ENCODE results near the gene ABLIM2.

Gene ABLIM2

DNA sequence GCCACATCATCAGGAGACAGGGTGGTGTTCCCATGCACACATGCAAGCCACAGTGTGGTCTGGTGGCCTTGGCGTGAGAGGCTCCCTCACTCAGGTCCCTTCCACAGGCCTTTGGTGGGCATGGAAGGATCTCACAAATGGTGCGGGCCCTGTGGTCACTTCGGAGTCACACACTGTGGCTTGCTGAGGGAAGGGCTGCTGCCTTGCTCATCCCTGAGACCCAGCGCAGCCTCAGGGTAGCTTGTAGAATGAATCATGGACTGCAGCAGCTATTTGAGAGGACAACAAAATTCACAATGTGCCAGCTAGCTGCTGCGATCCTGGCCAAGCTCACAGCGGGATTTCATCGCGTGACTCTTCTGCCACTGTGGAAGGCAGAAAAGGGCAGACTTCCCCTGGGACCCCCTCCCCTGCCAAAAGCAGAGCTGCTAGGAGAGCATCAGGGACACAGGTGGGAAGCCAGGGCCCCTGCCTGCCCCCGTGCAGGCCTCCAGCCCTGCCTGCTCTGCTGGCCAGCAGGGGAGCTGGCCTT lies 106.4 kb downstream of the ABLIM2 start:
- H3K4me3 ChIP-seq (ENCODE audit: low read depth, low read length): no peak overlapping the region
- TF ChIP-seq, protein P1, sequence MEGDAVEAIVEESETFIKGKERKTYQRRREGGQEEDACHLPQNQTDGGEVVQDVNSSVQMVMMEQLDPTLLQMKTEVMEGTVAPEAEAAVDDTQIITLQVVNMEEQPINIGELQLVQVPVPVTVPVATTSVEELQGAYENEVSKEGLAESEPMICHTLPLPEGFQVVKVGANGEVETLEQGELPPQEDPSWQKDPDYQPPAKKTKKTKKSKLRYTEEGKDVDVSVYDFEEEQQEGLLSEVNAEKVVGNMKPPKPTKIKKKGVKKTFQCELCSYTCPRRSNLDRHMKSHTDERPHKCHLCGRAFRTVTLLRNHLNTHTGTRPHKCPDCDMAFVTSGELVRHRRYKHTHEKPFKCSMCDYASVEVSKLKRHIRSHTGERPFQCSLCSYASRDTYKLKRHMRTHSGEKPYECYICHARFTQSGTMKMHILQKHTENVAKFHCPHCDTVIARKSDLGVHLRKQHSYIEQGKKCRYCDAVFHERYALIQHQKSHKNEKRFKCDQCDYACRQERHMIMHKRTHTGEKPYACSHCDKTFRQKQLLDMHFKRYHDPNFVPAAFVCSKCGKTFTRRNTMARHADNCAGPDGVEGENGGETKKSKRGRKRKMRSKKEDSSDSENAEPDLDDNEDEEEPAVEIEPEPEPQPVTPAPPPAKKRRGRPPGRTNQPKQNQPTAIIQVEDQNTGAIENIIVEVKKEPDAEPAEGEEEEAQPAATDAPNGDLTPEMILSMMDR (IDR thresholded peaks at IDR 0.05; ENCODE audit: low read depth, low read length): no peak

DNA sequence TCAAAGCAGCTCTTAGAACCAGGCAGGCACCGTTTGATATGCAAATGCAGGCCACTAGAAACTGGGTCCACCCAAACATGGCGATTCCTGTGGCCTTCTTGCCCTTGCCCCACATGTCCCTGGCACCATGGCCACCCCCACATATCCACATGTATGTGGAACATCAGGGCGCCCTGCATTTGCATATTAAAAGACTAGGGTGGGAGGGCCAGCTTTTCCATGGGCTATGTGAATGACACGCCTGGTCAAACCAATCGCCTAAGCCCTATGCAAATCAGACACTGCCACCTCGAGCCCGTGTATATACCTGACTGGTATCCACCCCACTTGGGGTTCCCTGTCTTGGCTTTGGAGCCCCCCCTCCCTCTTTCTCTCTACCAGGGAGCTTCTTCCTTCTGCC lies 107.0 kb downstream of the ABLIM2 start:
- TF ChIP-seq, protein P1 (IDR thresholded peaks at IDR 0.05; ENCODE audit: low read depth, low read length): no peak

DNA sequence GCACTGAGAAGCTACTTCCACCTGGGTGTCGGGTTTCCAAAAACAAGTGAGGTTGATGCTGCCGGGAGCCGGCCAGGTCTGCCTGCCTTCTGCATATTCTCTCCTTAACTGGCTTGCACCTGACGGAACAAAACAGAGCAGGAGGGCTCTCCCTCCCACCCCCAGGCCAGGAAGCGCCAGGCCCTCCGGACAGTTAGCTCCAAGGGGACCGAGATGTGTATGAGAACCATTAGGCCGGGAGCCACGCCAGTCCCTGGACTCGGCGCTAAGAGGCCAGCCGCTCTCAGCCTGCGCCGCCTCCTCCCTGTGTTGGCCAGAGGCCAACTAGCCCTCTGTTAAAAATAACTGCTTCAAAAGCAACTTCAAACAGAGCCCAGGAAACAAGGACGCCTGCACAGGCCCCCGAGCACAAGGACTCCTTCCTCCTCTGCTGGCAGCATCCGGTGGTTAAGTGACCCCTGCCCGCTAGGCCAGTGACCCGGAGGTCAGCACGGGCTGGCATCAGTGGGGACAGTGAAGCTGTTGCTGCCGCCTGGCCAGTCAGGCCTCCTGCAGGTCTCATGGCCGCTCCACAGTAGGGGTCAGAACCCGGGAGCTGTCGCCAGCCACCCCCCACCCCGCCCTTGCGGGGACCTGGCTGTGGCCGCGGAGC lies 107.9 kb downstream of the ABLIM2 start:
- TF ChIP-seq, protein P1 (IDR thresholded peaks at IDR 0.05; ENCODE audit: low read depth, low read length): no peak
- no peak overlapping the region for H3K4me3 ChIP-seq (ENCODE audit: low read depth, low read length)

More for the DNA sequence above, 107.0 kb downstream of the ABLIM2 start:
- H3K4me3 ChIP-seq (ENCODE audit: low read depth, low read length): no peak overlapping the region

DNA sequence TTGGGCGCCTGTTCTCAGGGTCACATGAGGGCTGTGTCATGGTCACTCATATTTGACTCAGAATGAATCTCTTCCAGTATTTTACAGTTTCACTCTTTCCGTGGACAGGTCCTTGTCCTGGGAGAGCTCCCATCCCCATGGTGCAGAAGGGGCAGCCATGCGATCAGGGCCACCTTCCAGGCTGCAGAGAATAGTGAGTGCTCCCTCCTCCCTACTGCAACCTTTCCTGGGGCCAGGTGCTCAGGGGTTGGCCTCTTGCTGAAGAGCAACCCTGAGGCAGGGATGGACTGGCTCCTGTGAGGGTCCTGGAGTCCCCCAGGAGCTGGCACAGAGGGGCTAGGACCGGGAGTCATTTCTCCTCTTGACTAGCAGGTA lies 108.4 kb downstream of the ABLIM2 start:
- TF ChIP-seq, protein P1 (IDR thresholded peaks at IDR 0.05; ENCODE audit: low read depth, low read length): no peak
- H3K4me3 ChIP-seq (ENCODE audit: low read depth, low read length): no peak overlapping the region

DNA sequence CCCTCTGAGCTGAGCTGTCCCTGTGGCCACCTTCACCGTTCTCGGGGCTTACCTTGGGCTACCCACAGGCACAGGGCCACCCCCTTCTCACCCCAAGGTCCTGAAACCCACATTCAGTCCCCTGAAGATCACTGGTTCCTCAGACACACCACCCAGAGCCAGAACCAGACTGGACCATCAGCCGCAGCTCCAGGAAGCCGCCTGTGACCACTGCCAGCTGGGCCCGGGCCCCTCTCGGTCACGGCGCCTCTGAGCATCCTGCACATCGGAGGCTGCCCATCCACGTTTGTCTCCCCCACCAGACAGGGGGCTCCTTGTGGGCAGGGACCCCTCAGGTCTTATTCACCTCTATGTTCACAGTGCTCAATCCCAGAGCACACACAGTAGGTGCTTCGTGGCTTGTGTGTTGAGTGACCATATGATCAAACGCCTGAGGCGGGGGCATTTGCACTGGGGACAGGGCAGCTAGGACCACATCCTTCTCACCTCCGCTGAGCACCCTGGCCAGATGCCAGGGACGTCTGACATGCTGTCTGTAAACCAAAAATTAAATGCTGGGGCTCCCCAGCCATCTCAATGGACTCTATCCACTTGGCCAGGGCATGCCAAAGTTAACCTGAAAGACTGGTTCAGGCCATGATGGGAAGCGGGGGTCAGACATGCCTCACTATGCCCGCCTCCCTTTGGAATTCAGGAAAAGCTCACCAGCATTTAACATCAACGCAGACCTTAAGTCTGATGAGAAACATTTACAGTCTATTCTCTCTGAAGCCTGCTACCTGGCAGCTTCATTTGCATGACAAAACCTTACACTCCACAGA lies 109.5 kb downstream of the ABLIM2 start:
- no peak overlapping the region for H3K4me3 ChIP-seq (ENCODE audit: low read depth, low read length)
- TF ChIP-seq, protein P1 (IDR thresholded peaks at IDR 0.05; ENCODE audit: low read depth, low read length): no peak

DNA sequence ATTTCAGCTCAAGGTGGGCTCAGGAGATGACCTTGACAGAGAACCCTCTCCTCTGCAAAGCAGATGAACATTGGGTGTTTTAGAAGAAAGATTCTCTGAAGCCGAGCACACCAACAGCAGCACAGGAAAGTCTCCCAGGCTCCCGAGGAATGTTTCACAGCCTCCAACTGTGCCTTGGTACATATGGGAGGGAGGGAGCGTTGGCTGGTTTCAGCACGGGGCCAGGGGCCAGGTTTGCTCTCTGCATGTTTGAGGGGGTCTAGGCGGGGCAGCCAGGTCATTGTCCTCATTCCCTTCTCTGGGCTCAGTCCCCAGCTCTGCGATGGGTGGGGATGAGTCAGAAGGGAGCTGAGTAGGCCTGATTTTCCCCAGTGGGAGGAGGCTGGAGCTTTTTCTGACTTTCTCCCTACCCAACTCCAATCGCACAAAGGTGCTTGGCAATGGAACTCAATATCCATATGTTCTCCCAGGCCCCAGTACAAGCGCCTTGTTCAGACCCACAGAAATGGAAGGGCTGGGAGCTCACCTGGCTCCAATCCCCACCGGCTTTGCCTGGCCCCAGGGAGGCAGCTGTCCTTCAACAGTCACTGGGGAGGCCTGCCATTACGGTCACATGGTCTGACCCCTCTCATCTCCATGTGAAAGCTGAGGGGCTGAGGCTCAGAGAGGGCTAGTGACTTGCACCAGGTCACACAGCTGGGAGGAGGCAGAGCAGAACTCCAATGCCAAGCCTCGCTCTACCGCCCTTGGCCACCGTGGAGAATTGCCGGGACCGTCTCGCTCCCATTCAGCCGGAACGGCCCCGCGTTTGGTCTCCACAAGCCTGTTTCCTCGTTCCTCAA lies 110.6 kb downstream of the ABLIM2 start:
- TF ChIP-seq, protein P1 (IDR thresholded peaks at IDR 0.05; ENCODE audit: low read depth, low read length): no peak
- H3K4me3 ChIP-seq (ENCODE audit: low read depth, low read length): no peak overlapping the region
